ENCODE data around the gene UBE2L5. TPM values are rescaled to one million over a fixed set of nuclear protein-coding genes. Genes with fewer than 3 reads are reported as not detected.
"Not testable (repeated sequence)": the region's sequence is repeated elsewhere in the genome, so short reads cannot be mapped to it uniquely, and the experiment has no call there.

UBE2L5 gene
- total and polyA plus RNA-seq, 2 donors (not counting 1 experiment from before 2014, with no cell fraction given) = 0.20 TPM; not detected in 1

GRCh38 chr13:30461279-30462066 lies 39.2 kb downstream of the UBE2L5 start:
- H3K4me3 ChIP-seq (replicated peaks in 1 of 4; ENCODE audit: control extremely low read depth in 1 of 4, insufficient read depth in 1 of 4, low read depth in 3 of 4, low read length in 4 of 4) = peak overlapping the region in 1 of 4 experiments; percentile 3
- H4K20me1 ChIP-seq (ENCODE audit: control insufficient read depth, extremely low read depth, insufficient read depth, low read length); H3K9ac ChIP-seq (ENCODE audit: insufficient read depth, low read length); H3K27me3 ChIP-seq (ENCODE audit: control insufficient read depth, insufficient read depth, low read length); H3K9me3 ChIP-seq (ENCODE audit: control insufficient read depth, insufficient read depth, low read depth, low read length); H3K27ac ChIP-seq (ENCODE audit: insufficient read depth, low read length); H3K36me3 ChIP-seq (ENCODE audit: control insufficient read depth, insufficient read depth, low read length); H2AFZ ChIP-seq (ENCODE audit: low read length); H3K4me1 ChIP-seq (ENCODE audit: control insufficient read depth, extremely low read depth, insufficient read depth, low read length): not testable (repeated sequence)
- peak; percentile 28 to 50 for TF ChIP-seq CTCF (conservative IDR thresholded peaks at IDR 0.05 in 1 of 2, IDR thresholded peaks at IDR 0.05 in 1 of 2; ENCODE audit: low read depth in 1 of 2, low read length in 2 of 2)
- H3K79me2 ChIP-seq (ENCODE audit: control insufficient read depth, insufficient read depth, low read length) = peaks cover 26% of the 10 kb centered on the region
- peak overlapping the region; percentile 83 for H3K4me2 ChIP-seq (ENCODE audit: extremely low read depth, insufficient read depth, low read length)
- DNase-seq (ENCODE audit: low read depth in 2 of 2) = peak; percentile 32 to 68

- TF ChIP-seq EZH2 (IDR thresholded peaks at IDR 0.05; ENCODE audit: low read length, missing control alignments) (no peak), CTCF (conservative IDR thresholded peaks at IDR 0.05 in 1 of 2, IDR thresholded peaks at IDR 0.05 in 1 of 2; ENCODE audit: low read depth in 1 of 2, low read length in 2 of 2) (no peak)
- H3K4me1 ChIP-seq (ENCODE audit: control insufficient read depth, extremely low read depth, insufficient read depth, low read length) = peaks cover 2% of the 10 kb centered on the region
- H3K4me3 ChIP-seq (replicated peaks in 1 of 4; ENCODE audit: control extremely low read depth in 1 of 4, insufficient read depth in 1 of 4, low read depth in 3 of 4, low read length in 4 of 4) = peak overlapping the region; percentile 51 to 82 (median 76)
- no peak overlapping the region for H2AFZ ChIP-seq (ENCODE audit: low read length)
- H4K20me1 ChIP-seq (ENCODE audit: control insufficient read depth, extremely low read depth, insufficient read depth, low read length) = no peaks in the 10 kb centered on the region
- peaks cover 26% of the 10 kb centered on the region for H3K79me2 ChIP-seq (ENCODE audit: control insufficient read depth, insufficient read depth, low read length)
- peak overlapping the region; percentile 86 for H3K9ac ChIP-seq (ENCODE audit: insufficient read depth, low read length)
- no peaks in the 10 kb centered on the region for H3K27me3 ChIP-seq (ENCODE audit: control insufficient read depth, insufficient read depth, low read length)
- no peaks in the 10 kb centered on the region for H3K36me3 ChIP-seq (ENCODE audit: control insufficient read depth, insufficient read depth, low read length)
- H3K4me2 ChIP-seq (ENCODE audit: extremely low read depth, insufficient read depth, low read length) = peak overlapping the region; percentile 83
- peak overlapping the region; percentile 80 for H3K27ac ChIP-seq (ENCODE audit: insufficient read depth, low read length)
- H3K9me3 ChIP-seq (ENCODE audit: control insufficient read depth, insufficient read depth, low read depth, low read length) = no peaks in the 10 kb centered on the region
- DNase-seq (ENCODE audit: low read depth in 2 of 2) = peak; percentile 62 to 69
These were observed 41.6 kb downstream of the UBE2L5 start for GRCh38 chr13:30463787-30464495.

- no peaks in the 10 kb centered on the region for H3K36me3 ChIP-seq (ENCODE audit: control insufficient read depth, insufficient read depth, low read length)
- H3K4me1 ChIP-seq (ENCODE audit: control insufficient read depth, extremely low read depth, insufficient read depth, low read length) = peaks cover 2% of the 10 kb centered on the region
- TF ChIP-seq EZH2 (IDR thresholded peaks at IDR 0.05; ENCODE audit: low read length, missing control alignments) (no peak), CTCF (conservative IDR thresholded peaks at IDR 0.05 in 1 of 2, IDR thresholded peaks at IDR 0.05 in 1 of 2; ENCODE audit: low read depth in 1 of 2, low read length in 2 of 2) (no peak)
- H3K4me2 ChIP-seq (ENCODE audit: extremely low read depth, insufficient read depth, low read length) = peak overlapping the region; percentile 83
- no peaks in the 10 kb centered on the region for H3K27me3 ChIP-seq (ENCODE audit: control insufficient read depth, insufficient read depth, low read length)
- DNase-seq (ENCODE audit: low read depth in 2 of 2) = peak; percentile 83 to 85
- no peak overlapping the region for H2AFZ ChIP-seq (ENCODE audit: low read length)
- peak overlapping the region; percentile 51 to 82 (median 76) for H3K4me3 ChIP-seq (replicated peaks in 1 of 4; ENCODE audit: control extremely low read depth in 1 of 4, insufficient read depth in 1 of 4, low read depth in 3 of 4, low read length in 4 of 4)
- H4K20me1 ChIP-seq (ENCODE audit: control insufficient read depth, extremely low read depth, insufficient read depth, low read length) = no peaks in the 10 kb centered on the region
- H3K9ac ChIP-seq (ENCODE audit: insufficient read depth, low read length) = peak overlapping the region; percentile 86
- H3K27ac ChIP-seq (ENCODE audit: insufficient read depth, low read length) = peak overlapping the region; percentile 80
- no peaks in the 10 kb centered on the region for H3K9me3 ChIP-seq (ENCODE audit: control insufficient read depth, insufficient read depth, low read depth, low read length)
- H3K79me2 ChIP-seq (ENCODE audit: control insufficient read depth, insufficient read depth, low read length) = peaks cover 26% of the 10 kb centered on the region
These were observed 42.4 kb downstream of the UBE2L5 start for GRCh38 chr13:30464496-30465342.
